ENCODE data around the gene TMEM175.

TMEM175 gene

DNA sequence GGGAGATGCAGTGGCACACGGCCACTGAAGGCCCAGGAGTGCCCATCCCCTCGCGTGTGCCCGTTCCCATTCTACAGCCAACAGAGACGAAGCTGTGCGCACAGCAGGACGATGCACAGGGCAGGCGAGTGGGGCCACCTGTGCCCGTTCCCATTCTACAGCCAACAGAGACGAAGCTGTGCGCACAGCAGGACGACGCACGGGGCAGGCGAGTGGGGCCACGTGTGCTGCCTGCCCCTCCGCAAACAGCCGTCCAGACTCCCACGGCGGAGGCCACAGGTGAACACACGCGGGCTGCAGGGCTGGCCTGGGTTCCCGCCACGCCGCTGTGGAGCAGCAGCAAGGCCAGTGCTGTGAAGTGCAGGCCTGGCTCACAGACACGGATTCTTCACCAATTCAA lies 32.2 kb upstream of the TMEM175 start:
- DNase-seq (ENCODE audit: low spot score), result no peak

DNA sequence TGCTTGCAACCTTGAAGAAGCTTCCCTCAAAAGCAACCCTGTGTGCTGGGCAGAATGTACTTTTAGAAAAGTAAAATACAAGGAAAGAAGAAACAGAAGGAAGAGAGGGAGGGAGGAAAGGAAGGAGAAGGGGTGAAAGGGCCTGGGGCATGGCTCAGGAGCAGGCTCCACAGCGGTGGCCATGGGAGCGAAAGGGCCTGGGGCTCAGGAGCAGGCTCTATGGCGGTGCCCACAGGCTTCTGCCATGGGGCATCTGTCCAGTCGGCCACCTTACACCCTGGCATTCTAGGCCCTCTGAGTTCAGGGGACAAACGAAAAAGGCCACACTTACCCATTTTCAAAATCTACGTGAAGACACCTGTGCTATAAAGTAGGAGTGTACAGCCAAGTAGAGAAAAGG lies 31.5 kb upstream of the TMEM175 start:
- no peak for DNase-seq (ENCODE audit: low spot score)

DNA sequence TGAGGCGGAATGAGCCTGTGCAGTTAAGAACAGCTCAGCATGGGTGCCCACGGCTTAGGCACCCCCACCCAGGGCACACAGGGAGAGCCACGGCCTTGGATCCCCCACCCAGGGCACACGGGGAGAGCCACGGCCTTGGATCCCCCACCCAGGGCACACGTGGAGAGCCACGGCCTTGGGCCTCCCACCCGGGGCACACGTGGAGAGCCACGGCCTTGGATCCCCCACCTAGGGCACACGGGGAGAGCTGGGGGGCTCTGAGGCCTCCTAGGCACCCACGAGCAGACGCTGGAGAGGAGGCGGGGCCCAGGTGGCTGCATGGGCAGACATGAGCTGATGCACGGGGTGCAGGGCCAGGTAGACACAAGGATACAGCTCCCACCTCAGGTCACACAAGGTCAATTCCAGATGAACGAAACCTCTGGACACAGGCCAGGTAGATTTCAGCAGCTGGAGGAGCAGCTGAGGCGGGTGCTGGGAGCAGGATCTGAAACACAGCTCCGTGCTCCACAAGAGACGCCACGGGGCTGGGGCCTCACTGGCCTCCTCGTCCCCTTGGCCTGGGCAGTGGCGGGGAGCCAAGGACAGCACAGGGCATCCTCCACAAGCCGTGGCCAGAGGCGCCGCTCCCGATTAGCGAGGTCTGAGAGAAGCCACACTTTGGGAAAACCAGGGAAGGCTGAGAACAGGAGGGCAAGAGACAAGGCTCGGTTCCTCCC lies 30.9 kb upstream of the TMEM175 start:
- DNase-seq (ENCODE audit: low spot score), result no peak

- DNase-seq (ENCODE audit: low spot score), result no peak
These were observed 28.9 kb upstream of the TMEM175 start for GRCh38 chr4:903066-904046.

DNA sequence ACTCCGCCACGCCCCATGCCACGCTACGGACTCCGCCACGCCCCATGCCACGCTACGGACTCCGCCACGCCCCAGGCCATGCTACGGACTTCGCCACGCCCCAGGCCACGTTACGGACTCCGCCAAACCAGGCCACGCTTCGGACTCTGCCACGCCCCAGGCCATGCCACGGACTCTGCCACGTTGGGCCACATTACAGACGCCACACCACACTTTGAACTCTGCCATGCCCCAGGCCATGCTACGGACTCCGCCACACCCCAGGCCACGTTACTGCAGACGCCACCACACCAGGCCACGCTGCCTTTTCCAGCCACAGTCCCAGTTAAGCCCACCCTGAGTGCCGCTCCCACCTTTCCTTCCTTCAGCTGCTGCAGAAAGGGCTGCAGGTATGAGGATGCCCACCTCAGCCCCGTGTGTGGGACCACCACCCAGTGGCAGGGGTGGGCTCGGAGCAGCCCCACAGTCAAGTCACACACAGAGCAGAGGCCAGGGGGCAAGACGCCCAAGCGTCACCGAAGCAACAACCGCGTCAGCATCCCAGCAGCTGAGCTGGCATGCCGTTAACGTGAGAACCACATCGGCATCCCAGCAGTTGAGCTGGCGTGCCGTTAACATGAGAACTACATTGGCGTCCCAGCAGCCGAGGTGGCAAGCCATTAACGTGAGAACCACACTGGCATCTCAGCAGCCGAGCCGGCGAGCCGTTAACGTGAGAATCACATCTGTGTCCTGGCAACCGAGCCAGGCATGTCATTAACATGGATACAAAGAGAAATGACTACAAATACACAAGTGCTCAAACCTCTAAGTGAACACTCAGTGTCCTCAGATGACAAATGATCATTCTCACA lies 26.5 kb upstream of the TMEM175 start:
- no peak for DNase-seq (ENCODE audit: low spot score)

- no peak for DNase-seq (ENCODE audit: low spot score)
These were observed 25.7 kb upstream of the TMEM175 start for GRCh38 chr4:906339-907102.

DNA sequence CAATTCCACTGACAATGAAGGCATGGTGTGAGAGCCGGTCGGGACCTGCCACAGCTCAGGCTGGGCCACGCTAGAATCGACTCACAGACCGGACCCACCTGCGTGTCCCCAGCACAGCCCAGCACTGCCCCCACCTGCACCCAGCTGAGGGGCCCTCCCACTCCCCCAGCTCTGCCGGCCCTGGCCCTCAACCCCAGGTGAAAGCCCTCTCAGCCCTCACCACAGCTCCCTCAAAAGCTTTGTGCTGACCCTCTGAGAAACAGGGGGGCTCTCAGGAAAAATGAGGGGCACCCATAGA lies 25.2 kb upstream of the TMEM175 start:
- DNase-seq (ENCODE audit: low spot score), result no peak

DNA sequence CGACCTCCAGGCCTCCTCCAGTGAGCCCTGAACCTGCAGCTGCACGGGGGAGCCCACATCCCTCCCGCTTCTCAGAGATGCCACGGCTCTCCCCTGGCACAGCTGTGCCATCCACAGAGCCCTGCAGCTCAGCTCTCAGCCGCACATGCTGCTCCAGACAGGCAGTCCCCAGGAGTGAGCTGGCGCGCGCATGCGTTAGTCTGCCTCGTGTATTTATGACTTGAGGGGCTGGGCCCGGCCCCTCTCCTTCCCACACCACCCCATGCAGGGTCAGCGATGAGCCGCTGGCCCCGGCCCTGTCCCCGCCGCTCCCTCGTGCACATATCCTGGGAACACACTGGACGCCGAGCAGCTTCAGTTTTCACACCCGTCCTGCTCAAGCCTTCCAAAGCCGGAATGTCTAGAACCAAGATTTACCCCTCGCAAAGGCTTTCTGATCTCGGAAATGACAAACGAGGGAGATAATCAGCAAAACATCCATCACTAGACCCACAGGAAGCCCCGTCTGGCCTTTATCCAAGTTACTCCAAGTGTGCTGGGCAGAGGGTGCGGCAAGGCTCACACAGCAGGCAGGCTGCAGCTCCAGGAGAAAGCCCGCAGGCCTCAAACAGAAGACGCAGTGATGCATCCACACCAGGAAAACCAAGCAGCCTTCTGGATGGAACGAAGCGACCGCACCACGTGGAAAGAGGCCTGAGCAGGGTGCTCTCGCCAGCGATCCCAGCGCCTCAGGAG lies 24.4 kb upstream of the TMEM175 start:
- no peak for DNase-seq (ENCODE audit: low spot score)

DNA sequence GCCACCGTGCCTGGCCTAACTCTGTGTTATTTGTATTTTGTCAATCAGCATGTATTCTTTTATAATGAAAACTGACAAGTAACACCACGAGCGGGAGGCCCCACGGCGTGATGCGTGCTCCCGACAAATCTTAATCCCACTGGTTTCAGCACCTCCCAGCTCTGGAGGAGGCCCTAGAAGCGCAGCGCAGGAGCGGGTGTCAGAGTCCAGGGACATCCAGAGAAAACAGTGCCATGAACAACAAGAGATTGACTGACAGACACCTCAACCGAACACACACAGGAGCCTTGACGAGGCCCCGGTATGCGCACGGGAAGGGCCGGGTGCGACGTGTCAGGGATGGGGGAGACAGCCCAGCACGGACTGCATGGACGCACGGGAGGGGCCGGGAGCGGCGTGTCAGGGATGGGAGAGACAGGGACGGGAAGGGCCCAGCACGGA lies 23.1 kb upstream of the TMEM175 start:
- no peak for DNase-seq (ENCODE audit: low spot score)

GRCh38 chr4:909821-910220 lies 22.4 kb upstream of the TMEM175 start:
- DNase-seq (ENCODE audit: low spot score), result no peak

- no peak for DNase-seq (ENCODE audit: low spot score)
These were observed 21.7 kb upstream of the TMEM175 start for GRCh38 chr4:910366-911091.

- no peak for DNase-seq (ENCODE audit: low spot score)
These were observed 21.0 kb upstream of the TMEM175 start for GRCh38 chr4:911221-911751.

DNA sequence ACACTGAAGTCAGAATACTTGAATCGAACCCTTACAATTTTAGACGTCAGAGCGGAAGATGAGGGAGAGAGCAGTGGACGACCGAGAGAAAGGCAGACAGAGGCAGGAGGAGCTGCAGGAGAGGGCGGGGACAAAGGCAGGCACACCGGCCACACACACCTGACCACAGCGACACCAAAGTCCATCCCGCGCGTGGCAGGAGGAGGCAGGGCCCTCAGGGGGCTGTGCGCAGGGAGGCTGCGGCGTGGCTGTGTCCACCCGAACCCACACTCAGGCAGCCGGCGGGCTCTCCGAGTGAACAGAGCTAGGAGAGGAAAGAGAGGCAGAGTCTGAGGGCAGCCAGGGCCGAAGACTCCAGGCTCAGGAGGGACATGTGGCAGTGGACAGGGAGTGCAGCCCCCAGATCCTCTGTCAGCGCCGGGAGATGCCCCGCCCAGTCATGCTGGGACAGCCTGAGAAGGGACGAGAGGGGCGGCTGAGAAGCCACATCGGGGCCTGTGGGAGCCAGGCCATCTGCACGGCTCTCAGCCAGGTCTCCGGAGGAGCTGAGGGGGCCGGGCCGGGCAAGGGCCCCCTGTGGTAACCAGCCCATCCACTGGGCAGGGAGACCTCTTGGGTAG lies 20.3 kb upstream of the TMEM175 start:
- DNase-seq (ENCODE audit: low spot score), result no peak

DNA sequence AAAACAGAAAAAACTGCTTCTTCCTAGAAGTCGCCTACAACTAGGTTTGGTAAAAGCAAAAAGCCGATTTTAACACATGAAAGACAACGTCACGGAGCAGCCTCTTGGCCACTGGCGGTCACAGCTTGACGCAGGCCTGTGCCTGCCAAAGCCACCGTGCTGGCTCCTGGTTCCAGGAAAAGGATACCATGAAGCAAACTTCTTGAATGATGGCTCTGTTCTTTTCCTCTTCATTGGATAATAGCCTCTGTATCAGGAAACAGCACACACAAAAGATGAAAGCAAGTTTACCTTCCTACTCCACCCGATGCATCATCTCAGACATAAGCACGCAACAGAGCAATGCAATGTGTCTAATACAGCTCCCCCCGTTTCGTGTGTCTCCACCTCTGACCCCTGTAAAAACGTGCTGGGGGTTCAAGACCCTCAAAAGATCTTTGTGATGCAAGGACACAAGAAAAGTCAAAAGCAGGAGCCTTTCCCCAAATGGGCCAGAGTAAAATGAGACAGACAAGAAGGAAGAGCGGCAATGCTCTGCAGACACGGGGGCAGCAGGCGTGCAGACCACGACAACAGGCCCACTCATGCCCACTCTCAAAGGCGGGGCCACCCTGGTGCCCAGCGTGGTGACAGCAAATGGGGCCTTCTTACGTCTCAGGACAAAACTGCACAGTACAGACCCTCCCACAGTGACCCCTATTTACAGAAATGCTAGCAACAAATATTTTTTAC lies 19.5 kb upstream of the TMEM175 start:
- no peak for DNase-seq (ENCODE audit: low spot score)

DNA sequence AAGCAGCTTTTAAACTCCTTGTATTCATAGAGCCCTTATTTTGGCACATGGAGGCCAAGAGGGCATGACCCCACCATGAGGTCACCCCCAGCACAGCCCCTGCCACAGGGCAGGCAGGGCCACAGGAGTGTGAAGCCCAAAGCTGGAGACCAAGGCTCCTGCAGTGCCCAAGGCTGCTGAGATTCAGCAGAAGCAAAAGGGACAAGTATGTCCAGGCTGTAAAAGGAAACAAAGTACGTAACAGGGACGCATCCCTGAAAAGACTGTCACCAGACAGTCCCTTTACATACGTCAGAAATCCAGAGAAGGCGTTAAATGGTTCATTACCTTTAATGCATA lies 19.0 kb upstream of the TMEM175 start:
- DNase-seq (ENCODE audit: low spot score), result no peak

DNA sequence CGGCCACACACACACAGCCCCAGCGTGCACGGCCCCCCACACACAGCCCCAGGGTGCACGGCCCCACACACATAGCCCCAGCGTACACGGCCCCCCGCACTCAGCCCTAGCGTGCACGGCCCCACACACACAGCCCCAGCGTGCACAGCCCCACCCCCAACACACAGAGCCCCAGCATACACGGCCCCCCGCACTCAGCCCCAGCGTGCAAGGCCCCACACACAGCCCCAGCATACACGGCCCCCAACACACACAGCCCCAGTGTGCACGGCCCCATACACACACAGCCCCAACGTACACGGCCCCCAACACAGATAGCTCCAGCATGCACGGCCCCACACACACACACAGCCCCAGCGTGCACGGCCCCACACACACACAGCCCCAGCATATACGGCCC lies 17.7 kb upstream of the TMEM175 start:
- DNase-seq (ENCODE audit: low spot score), result no peak

DNA sequence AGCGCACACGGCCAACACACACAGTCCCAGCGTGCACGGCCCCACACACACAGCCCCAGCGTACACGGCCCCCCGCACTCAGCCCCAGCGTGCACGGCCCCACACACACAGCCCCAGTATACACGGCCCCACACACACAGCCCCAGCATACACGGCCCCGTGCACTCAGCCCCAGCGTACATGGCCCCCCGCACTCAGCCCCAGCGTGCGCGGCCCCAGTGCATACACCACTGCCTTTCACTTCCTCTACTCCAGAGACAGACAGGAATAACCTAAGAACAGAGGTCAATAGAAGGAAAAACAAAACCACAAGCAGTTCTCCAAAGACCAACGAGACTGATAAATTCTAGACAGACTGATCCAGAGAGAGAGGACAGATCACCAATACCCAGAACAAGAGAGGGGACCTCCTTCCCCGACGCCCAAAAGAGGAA lies 17.2 kb upstream of the TMEM175 start:
- no peak for DNase-seq (ENCODE audit: low spot score)

DNA sequence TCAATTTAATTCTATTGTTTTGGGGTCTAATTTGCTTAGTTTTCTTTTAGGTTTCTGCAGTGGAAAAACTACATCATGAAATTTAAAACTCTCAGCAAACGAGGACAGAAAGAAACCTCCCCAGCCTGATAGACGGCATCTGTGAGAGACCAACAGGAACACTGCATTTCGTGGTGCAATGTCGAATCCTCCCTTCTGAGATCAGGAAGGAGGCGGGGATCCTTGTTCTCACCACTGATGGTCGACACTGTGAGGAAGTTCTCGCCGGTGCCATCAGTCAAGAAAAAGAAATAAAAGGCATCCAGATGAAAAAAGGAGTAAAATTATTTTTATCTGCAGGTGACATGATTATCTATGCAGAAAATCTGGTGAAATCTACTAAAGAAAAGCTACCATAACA lies 16.7 kb upstream of the TMEM175 start:
- peak; percentile 61 for DNase-seq (ENCODE audit: low spot score)

- DNase-seq (ENCODE audit: low spot score), result no peak
These were observed 14.8 kb upstream of the TMEM175 start for GRCh38 chr4:917466-917865.

All from AG20443 (cell line).